Measurements from ENCODE around the gene SPRY4.
"Not testable (repeated sequence)": the region's sequence is repeated elsewhere in the genome, so short reads cannot be mapped to it uniquely, and the experiment has no call there.

The SPRY4 gene

DNA sequence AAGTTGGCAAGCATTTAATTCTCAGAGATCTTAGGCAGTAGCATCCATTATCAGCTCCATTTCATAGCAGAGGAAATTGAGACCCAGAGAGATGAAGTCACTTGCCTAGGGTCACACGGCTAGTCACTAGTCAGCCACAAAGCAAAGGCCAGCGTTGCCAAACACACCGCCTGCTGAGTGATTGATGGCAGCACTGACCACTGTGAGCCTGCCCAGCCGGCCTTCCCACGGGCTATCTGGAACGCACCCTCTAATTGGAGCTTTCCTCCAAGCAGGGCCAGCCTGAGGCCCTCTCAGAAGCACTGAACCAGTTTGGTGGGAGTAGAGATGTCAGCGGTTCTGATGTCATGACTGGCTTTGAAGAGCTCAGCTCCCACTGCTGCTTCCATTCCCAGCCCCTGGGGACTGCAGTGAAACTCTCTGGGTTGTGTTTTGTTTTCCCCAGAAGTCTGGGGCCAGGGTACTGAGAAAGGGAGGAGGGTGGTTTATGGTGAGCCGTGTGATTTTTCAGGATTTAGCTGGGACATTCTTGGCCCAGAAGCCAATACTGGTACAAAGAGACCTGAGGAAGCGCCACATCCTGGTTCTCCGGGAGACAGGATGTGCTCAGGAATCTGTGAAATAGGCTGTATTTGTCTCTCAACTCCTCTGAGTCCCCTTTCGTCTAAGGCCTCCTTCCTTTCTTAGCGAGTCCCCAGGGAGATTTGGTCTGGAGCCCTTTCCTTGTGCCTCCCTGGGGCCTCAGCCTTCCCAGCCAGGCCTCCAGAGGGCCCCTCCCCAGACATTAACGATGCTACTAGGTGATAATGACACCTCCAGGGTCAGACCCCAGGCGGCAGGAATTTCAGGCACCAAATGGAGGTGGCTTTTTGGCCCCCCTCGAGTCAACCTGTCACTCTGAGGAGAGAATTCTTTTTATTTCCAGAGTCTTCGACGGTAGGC, 44.5 kb downstream of the SPRY4 start:
- Histone ChIP-seq H3K27ac (no peak overlapping the region), H3K9me3 (ENCODE audit: low read depth, low read length) (no peaks in the 10 kb centered on the region), H3K4me3 (no peak overlapping the region), H3K36me3 (ENCODE audit: insufficient read depth, low read length) (no peaks in the 10 kb centered on the region), H3K9ac (ENCODE audit: insufficient read length) (no peak overlapping the region)
- TF ChIP-seq EZH2 (IDR thresholded peaks at IDR 0.05): no peak
- TF ChIP-seq FOXP2 (optimal IDR thresholded peaks at IDR 0.05; ENCODE audit: control extremely low read depth, extremely low read length, insufficient read depth): no peak
- no peak for TF ChIP-seq POLR2AphosphoS5 (IDR thresholded peaks at IDR 0.05; ENCODE audit: borderline replicate concordance, low read depth, low read length)
- no peak for DNase-seq (ENCODE audit: low read depth, low spot score)

GRCh38 chr5:142278627-142279026, 46.2 kb downstream of the SPRY4 start:
- Histone ChIP-seq H3K27ac (no peak overlapping the region), H3K4me3 (no peak overlapping the region), H3K9ac (ENCODE audit: insufficient read length) (no peak overlapping the region), H3K36me3 (ENCODE audit: insufficient read depth, low read length) (no peaks in the 10 kb centered on the region), H3K9me3 (ENCODE audit: low read depth, low read length) (no peaks in the 10 kb centered on the region)
- no peak for TF ChIP-seq FOXP2 (optimal IDR thresholded peaks at IDR 0.05; ENCODE audit: control extremely low read depth, extremely low read length, insufficient read depth)
- no peak for TF ChIP-seq EZH2 (IDR thresholded peaks at IDR 0.05)
- no peak for TF ChIP-seq POLR2AphosphoS5 (IDR thresholded peaks at IDR 0.05; ENCODE audit: borderline replicate concordance, low read depth, low read length)
- no peak for DNase-seq (ENCODE audit: low read depth, low spot score)

DNA sequence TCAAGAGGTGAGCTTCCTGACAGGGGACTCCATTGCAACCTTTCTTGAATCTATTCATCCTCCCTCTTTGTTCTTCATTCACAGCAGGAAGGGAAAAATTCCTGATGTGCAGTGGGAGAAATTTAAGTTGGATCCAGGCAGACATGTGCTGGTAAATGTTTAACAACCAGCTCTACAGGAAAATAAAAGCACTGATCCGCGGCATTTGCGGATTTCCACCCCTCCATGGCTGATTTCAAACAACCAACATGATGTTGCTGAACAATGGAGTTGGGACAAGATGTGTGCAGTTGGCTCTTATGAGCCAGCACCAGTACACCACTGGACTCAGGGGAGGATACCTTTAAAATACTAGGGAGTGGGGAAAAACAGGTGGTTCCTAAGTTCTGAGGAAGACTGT, 47.0 kb downstream of the SPRY4 start:
- no peak overlapping the region for H3K4me3 ChIP-seq
- no peaks in the 10 kb centered on the region for H3K36me3 ChIP-seq (ENCODE audit: insufficient read depth, low read length)
- TF ChIP-seq EZH2 (IDR thresholded peaks at IDR 0.05) (no peak), FOXP2 (optimal IDR thresholded peaks at IDR 0.05; ENCODE audit: control extremely low read depth, extremely low read length, insufficient read depth) (no peak), POLR2AphosphoS5 (IDR thresholded peaks at IDR 0.05; ENCODE audit: borderline replicate concordance, low read depth, low read length) (no peak)
- H3K9me3 ChIP-seq (ENCODE audit: low read depth, low read length): no peaks in the 10 kb centered on the region
- H3K27ac ChIP-seq: no peak overlapping the region
- no peak overlapping the region for H3K9ac ChIP-seq (ENCODE audit: insufficient read length)
- DNase-seq (ENCODE audit: low read depth, low spot score): no peak

DNA sequence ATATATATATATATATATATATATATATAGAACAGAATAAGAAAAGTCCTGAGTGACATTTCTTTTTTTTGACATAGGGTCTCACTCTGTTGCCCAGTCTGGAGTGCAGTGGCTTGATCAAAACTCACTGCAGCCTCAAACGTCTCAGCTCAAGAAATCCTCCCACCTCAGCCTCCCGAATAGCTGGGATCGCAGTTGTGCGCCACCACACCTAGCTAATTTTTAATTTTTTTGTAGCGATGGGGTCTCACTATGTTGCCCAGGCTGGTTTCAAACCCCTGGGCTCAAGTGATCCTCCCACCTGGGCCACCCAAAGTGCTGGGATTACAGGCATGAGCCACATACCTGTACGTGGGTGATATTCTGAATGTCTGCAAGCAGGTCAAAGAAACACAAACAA, 48.3 kb downstream of the SPRY4 start:
- no peak for DNase-seq (ENCODE audit: low read depth, low spot score)
- Histone ChIP-seq H3K9me3 (ENCODE audit: low read depth, low read length) (no peaks in the 10 kb centered on the region), H3K9ac (ENCODE audit: insufficient read length) (no peak overlapping the region)

GRCh38 chr5:142275496-142275895, 49.3 kb downstream of the SPRY4 start:
- DNase-seq (ENCODE audit: low read depth, low spot score): no peak
- H3K4me3 ChIP-seq: no peak overlapping the region
- H3K9ac ChIP-seq (ENCODE audit: insufficient read length): no peak overlapping the region
- no peak overlapping the region for H3K27ac ChIP-seq
- H3K9me3 ChIP-seq (ENCODE audit: low read depth, low read length): no peaks in the 10 kb centered on the region
- TF ChIP-seq FOXP2 (optimal IDR thresholded peaks at IDR 0.05; ENCODE audit: control extremely low read depth, extremely low read length, insufficient read depth): no peak
- TF ChIP-seq EZH2 (IDR thresholded peaks at IDR 0.05): no peak
- TF ChIP-seq POLR2AphosphoS5 (IDR thresholded peaks at IDR 0.05; ENCODE audit: borderline replicate concordance, low read depth, low read length): no peak
- no peaks in the 10 kb centered on the region for H3K36me3 ChIP-seq (ENCODE audit: insufficient read depth, low read length)

More for the DNA sequence above, 48.3 kb downstream of the SPRY4 start:
- no peak for TF ChIP-seq FOXP2 (optimal IDR thresholded peaks at IDR 0.05; ENCODE audit: control extremely low read depth, extremely low read length, insufficient read depth)
- TF ChIP-seq POLR2AphosphoS5 (IDR thresholded peaks at IDR 0.05; ENCODE audit: borderline replicate concordance, low read depth, low read length): no peak
- TF ChIP-seq EZH2 (IDR thresholded peaks at IDR 0.05): no peak
- H3K4me3 ChIP-seq: no peak overlapping the region
- H3K36me3 ChIP-seq (ENCODE audit: insufficient read depth, low read length): no peaks in the 10 kb centered on the region
- no peak overlapping the region for H3K27ac ChIP-seq

DNA sequence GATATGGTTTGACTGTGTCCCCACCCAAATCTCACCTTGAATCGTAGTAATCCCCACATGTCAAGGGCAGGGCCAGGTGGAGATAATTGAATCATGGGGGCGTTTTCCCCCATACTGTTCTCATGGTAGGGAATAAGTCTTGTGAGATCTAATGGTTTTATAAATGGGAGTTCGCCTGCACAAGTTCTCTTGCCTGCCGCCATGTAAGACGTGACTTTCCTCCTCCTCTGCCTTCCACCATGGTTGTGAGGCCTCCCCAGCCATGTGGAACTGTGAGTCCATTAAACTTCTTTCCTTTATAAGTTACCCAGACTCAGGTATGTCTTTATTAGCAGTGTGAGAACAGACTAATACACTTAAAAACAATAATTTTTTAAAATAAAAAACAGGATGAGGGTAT, 52.2 kb downstream of the SPRY4 start:
- H3K9ac ChIP-seq (ENCODE audit: insufficient read length); H3K9me3 ChIP-seq (ENCODE audit: low read depth, low read length); H3K36me3 ChIP-seq (ENCODE audit: insufficient read depth, low read length); DNase-seq (ENCODE audit: low read depth, low spot score); H3K27ac ChIP-seq; H3K4me3 ChIP-seq: not testable (repeated sequence)

DNA sequence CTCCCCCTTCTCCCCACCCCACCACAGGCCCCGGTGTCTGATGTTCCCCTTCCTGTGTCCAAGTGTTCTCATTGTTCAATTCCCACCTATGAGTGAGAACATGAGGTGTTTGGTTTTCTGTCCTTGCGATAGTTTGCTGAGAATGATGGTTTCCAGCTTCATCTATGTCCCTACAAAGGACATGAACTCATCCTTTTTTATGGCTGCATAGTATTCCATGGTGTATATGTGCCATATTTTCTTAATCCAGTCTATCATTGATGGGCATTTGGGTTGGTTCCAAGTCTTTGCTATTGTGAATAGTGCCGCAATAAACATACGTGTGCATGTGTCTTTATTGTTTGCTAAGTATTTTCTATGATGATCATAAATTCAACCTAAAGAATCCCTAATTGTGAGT, 60.7 kb downstream of the SPRY4 start:
- H3K9ac ChIP-seq (ENCODE audit: insufficient read length); H3K9me3 ChIP-seq (ENCODE audit: low read depth, low read length); H3K4me3 ChIP-seq; DNase-seq (ENCODE audit: low read depth, low spot score); H3K27ac ChIP-seq; H3K36me3 ChIP-seq (ENCODE audit: insufficient read depth, low read length): not testable (repeated sequence)

- TF ChIP-seq FOXP2 (optimal IDR thresholded peaks at IDR 0.05; ENCODE audit: control extremely low read depth, extremely low read length, insufficient read depth) (no peak), POLR2AphosphoS5 (IDR thresholded peaks at IDR 0.05; ENCODE audit: borderline replicate concordance, low read depth, low read length) (no peak), EZH2 (IDR thresholded peaks at IDR 0.05) (no peak)
- no peak overlapping the region for H3K27ac ChIP-seq
- no peak overlapping the region for H3K9ac ChIP-seq (ENCODE audit: insufficient read length)
- H3K36me3 ChIP-seq (ENCODE audit: insufficient read depth, low read length): no peaks in the 10 kb centered on the region
- no peak overlapping the region for H3K4me3 ChIP-seq
- no peak for DNase-seq (ENCODE audit: low read depth, low spot score)
- H3K9me3 ChIP-seq (ENCODE audit: low read depth, low read length): no peaks in the 10 kb centered on the region
Observed at GRCh38 chr5:142263346-142263745, 61.5 kb downstream of the SPRY4 start.

GRCh38 chr5:142262683-142263082, 62.1 kb downstream of the SPRY4 start:
- DNase-seq (ENCODE audit: low read depth, low spot score): no peak
- TF ChIP-seq POLR2AphosphoS5 (IDR thresholded peaks at IDR 0.05; ENCODE audit: borderline replicate concordance, low read depth, low read length) (no peak), FOXP2 (optimal IDR thresholded peaks at IDR 0.05; ENCODE audit: control extremely low read depth, extremely low read length, insufficient read depth) (no peak), EZH2 (IDR thresholded peaks at IDR 0.05) (no peak)
- H3K4me3 ChIP-seq: no peak overlapping the region

More at GRCh38 chr5:142262683-142263082, 62.1 kb downstream of the SPRY4 start:
- Histone ChIP-seq H3K36me3 (ENCODE audit: insufficient read depth, low read length) (no peaks in the 10 kb centered on the region), H3K9me3 (ENCODE audit: low read depth, low read length) (no peaks in the 10 kb centered on the region), H3K27ac (no peak overlapping the region), H3K9ac (ENCODE audit: insufficient read length) (no peak overlapping the region)

Data from SK-N-MC (cell line).